Cardiac fibroblast (primary cell): ENCODE results near the gene NME1.

Source experiments
- DNase-seq, 2 donors: peaks; one replicate each; pipeline versions ENCODE4 v3.0.0 to v3.0.0-alpha.2; 2010; ENCODE audit warnings: low read depth in 2 of 2
- H3K4me3 ChIP-seq, 2 donors: replicated peaks in 1 of 2; 1 replicate in 1 of 2; 2 replicates in 1 of 2; pipeline ENCODE4 v1.5.1; 2011; ENCODE audit warnings: low read depth in 2 of 2, low read length in 2 of 2, mild to moderate bottlenecking in 2 of 2, moderate library complexity in 1 of 2
- CTCF ChIP-seq: IDR thresholded peaks from one replicate; pipeline ENCODE4 v1.5.1; 2011; ENCODE audit warnings: low read depth, mild to moderate bottlenecking, low read length, inconsistent platforms

Gene NME1

GRCh38 chr17:51197754-51198153, 44.4 kb downstream of the NME1 start:
- no peak for DNase-seq
- no peak for TF ChIP-seq CTCF
- H3K4me3 ChIP-seq = no peak overlapping the region

- no peak overlapping the region for H3K4me3 ChIP-seq
- DNase-seq = no peak
- TF ChIP-seq CTCF = no peak
These were observed 46.9 kb downstream of the NME1 start for GRCh38 chr17:51200295-51200694.

GRCh38 chr17:51200846-51201245, 47.5 kb downstream of the NME1 start:
- no peak for TF ChIP-seq CTCF
- no peak overlapping the region for H3K4me3 ChIP-seq
- no peak for DNase-seq

GRCh38 chr17:51203838-51204237, 50.5 kb downstream of the NME1 start:
- no peak for TF ChIP-seq CTCF
- no peak for DNase-seq

More at GRCh38 chr17:51203838-51204237, 50.5 kb downstream of the NME1 start:
- no peak overlapping the region for H3K4me3 ChIP-seq
